HFFc6 (cell line): Measurements from ENCODE around the gene RSPH10B2. TPM values are rescaled to one million over a fixed set of nuclear protein-coding genes. Genes with fewer than 3 reads are reported as not detected.
"Not testable (repeated sequence)": the region's sequence is repeated elsewhere in the genome, so short reads cannot be mapped to it uniquely, and the experiment has no call there.

ENCODE experiments used
- DNase-seq: peaks from one replicate; pipeline ENCODE4 v3.0.0-alpha.2; 2018
- H3K27ac Mint-ChIP-seq: 2 replicates; pipeline ENCODE4 v1.8.0; 2020; ENCODE audit warnings: mild to moderate bottlenecking, mixed read lengths
- H3K27me3 Mint-ChIP-seq: 2 replicates; pipeline ENCODE4 v1.8.0; 2021; ENCODE audit warnings: mild to moderate bottlenecking, moderate library complexity, mixed read lengths; ENCODE audit not compliant: insufficient read depth
- H3K36me3 Mint-ChIP-seq: 2 replicates; pipeline ENCODE4 v1.8.0; 2021; ENCODE audit warnings: low read depth, mixed read lengths
- H3K4me1 Mint-ChIP-seq: 2 replicates; pipeline ENCODE4 v1.8.0; 2020; ENCODE audit warnings: low read depth, mixed read lengths
- H3K4me3 Mint-ChIP-seq: 2 replicates; pipeline ENCODE4 v1.8.0; 2020; ENCODE audit warnings: mild to moderate bottlenecking, moderate library complexity, mixed read lengths
- H3K9me3 Mint-ChIP-seq: 2 replicates; pipeline ENCODE4 v1.8.0; 2020; ENCODE audit warnings: mild to moderate bottlenecking, mixed read lengths
- long read RNA-seq: library from polyadenylated mRNA; unstranded; transcript quantifications from one replicate; pipeline ENCODE4 v2.0.0, GENCODE V29; 2019
- total RNA-seq, 6 experiments: library from RNA; stranded (reverse); fragmentation: NEBNext Ultra II Directional; extraction: Animal tissue kit (Norgen Biotek cat#: 25700); gene quantifications; 2 replicates in 1 of 6; 3 replicates in 5 of 6; pipeline ENCODE4 v1.2.3, GENCODE V29; 2021
- TF ChIP-seq, protein P1 (sequence below): fragments of 200-600 bp; sonication (generic); IDR thresholded peaks from 2 replicates; pipeline ENCODE4 v1.5.0; 2021; ENCODE audit warnings: antibody characterized with exemption, mild to moderate bottlenecking

Gene RSPH10B2
- total RNA-seq = not detected
- long read RNA-seq = 0 reads

DNA sequence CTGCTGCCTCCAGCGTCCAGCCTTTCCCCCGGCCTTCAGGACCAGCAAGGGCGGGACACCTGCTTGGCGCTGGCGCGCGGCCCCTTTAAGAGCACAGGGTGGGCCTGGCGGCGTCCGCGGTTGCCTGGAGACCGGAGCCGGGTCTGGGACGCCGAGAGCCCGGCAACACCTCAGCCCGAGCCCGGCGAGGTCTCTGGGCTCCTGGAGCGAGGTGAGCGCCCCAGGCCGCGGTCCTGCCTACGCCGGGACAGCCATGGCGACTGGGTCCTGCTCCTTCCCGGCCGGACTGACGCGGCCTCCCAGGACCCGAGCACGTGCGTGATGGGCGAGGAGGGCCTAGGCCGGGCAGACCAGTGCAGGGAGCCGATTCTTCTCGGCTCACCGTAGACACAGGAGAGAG is at the start of gene RSPH10B2:
Gene RSPH10B2 (plus strand): TSS at position 140 of the 400 bp plus-strand sequence. CDS start 3,575 bp downstream, outside the sequence.
- H3K27ac Mint-ChIP-seq, H3K36me3 Mint-ChIP-seq, H3K4me1 Mint-ChIP-seq, H3K4me3 Mint-ChIP-seq, H3K9me3 Mint-ChIP-seq, DNase-seq, H3K27me3 Mint-ChIP-seq: not testable (repeated sequence)

DNA sequence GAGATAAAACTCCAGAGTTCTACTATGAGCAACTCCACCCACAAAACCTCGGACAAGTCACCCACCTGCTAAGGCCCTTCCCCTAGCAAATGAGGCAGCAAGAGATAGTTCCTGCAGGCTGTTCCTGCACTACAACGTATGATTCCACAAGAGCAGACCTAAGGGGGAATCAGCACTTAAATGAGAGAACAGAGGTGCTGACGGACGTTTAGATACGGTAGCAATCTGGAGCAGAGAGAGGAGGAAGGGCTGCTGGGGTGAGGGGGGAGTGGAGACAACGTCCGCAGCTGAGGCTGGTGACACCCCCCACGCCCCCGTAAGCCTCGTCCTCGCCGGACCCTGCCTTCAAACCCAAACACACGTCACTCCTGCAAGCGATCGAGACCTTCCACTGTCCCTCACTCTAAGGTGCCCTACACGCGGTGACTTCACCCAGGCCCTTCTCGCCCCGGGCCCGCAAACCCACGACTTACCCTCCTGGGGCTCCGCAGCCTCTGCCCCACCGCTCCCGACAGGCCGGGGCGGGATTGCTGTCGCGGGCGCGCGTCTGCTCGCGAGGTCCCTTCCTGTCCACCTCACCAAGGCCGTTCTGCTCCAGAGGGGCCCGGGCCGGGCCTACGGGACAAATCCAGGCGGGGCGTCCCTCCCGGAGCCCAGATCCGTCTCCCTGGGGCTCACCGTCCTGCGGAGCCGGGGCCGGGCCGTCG is 47.8 kb upstream of the RSPH10B2 start:
- Mint-ChIP-seq H3K36me3 (peaks cover 35% of the 10 kb centered on the region), H3K9me3 (peaks cover 48% of the 10 kb centered on the region)
- DNase-seq = peak; percentile 5

DNA sequence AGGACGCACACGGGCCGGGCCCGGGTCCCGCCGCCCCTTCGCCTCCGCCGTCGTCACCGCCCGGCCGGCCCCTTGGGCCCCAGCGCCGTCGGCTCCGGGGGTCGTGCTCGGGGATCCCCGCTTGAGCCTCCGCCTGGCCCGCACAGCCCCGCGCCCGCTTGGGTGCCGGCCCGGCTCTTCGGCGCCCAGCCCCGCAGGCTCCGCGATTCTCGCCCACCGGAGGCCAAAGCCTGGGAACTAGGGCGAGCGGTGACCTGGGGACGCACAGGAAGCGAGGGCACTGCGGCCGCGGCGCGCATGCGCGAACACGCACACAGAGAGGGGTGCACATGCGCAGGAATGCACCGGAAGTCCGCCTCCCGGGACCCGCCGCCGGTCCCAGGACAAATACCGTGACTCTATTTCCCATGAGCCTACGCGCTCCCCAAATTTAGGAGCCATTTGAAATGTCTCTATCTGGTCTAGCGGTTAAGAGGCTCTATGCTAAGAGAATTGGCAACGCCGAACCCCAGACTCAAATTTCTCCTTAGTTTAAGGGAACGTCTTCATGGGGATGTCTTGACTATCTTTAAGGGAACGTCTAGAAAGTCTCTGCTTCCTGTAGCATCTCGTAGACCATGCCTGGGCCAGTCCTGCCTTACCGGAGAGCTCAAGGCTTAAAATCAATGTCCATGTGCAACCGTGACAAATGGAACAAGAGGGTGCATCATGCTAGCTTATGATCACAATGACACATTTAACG is 47.1 kb upstream of the RSPH10B2 start, which contains the start of gene ZNF12:
Gene ZNF12 (minus strand): TSS at position 282 of the 742 bp plus-strand sequence. CDS start 1,774 bp downstream, outside the sequence.
- peaks cover 3% of the 10 kb centered on the region for H3K27me3 Mint-ChIP-seq
- H3K36me3 Mint-ChIP-seq = peaks cover 35% of the 10 kb centered on the region
- TF ChIP-seq, protein P1, sequence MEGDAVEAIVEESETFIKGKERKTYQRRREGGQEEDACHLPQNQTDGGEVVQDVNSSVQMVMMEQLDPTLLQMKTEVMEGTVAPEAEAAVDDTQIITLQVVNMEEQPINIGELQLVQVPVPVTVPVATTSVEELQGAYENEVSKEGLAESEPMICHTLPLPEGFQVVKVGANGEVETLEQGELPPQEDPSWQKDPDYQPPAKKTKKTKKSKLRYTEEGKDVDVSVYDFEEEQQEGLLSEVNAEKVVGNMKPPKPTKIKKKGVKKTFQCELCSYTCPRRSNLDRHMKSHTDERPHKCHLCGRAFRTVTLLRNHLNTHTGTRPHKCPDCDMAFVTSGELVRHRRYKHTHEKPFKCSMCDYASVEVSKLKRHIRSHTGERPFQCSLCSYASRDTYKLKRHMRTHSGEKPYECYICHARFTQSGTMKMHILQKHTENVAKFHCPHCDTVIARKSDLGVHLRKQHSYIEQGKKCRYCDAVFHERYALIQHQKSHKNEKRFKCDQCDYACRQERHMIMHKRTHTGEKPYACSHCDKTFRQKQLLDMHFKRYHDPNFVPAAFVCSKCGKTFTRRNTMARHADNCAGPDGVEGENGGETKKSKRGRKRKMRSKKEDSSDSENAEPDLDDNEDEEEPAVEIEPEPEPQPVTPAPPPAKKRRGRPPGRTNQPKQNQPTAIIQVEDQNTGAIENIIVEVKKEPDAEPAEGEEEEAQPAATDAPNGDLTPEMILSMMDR = no peak
- peaks cover 41% of the 10 kb centered on the region for H3K9me3 Mint-ChIP-seq
- peak; percentile 88 for DNase-seq
- peak within 1 kb of the TSS; percentile 86 for H3K27ac Mint-ChIP-seq
- peak within 1 kb of the TSS; percentile 95 for H3K4me3 Mint-ChIP-seq
- H3K4me1 Mint-ChIP-seq = peaks cover 25% of the 10 kb centered on the region

More for the DNA sequence above, 47.8 kb upstream of the RSPH10B2 start:
- TF ChIP-seq, protein P1 = no peak
- Mint-ChIP-seq H3K4me1 (peaks cover 25% of the 10 kb centered on the region), H3K4me3 (peak overlapping the region; percentile 95), H3K27me3 (peaks cover 3% of the 10 kb centered on the region), H3K27ac (peak overlapping the region; percentile 86)

DNA sequence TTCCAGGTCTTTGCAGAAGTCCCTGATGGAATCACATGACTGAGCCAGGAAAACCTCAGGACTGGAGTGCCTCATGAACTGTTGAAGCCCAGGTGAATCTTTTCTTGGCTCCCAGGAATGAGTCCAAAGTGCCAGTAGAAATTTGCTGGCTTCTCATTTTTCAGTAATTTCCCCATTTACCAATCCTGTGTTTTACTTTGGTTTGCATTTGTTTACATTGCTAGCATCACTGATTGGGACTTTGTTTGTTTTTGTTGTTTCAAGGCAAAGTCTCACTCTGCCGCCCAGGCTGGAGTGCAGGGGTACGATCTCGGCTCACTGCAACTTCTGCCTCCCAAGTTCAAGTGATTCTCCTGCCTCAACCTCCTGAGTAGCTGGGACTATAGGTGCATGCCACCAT is 45.6 kb upstream of the RSPH10B2 start:
- peaks cover 28% of the 10 kb centered on the region for H3K9me3 Mint-ChIP-seq
- TF ChIP-seq, protein P1 = no peak
- peaks cover 22% of the 10 kb centered on the region for H3K4me1 Mint-ChIP-seq
- peaks cover 28% of the 10 kb centered on the region for H3K36me3 Mint-ChIP-seq
- no peak overlapping the region for H3K4me3 Mint-ChIP-seq
- H3K27ac Mint-ChIP-seq = no peak overlapping the region
- no peak for DNase-seq
- peaks cover 1% of the 10 kb centered on the region for H3K27me3 Mint-ChIP-seq

DNA sequence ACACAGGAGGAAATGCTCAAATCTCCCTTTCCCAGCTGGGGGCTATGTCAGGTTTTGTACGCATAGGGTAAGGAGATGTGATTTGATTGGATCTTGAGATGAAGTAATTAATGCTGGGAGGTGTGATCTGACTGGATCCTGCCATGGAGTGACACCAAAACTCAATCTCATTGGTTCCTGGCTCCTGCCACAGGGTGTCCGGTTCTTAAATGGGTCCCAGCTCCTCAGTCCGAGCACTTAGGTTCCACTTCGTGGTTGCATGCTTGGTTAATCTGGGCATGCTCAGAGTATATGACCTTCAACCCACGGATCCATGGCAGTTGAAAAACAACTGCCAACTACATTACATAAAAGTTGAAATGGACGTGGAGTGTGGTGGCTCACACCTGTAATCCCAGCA is 44.1 kb upstream of the RSPH10B2 start:
- Mint-ChIP-seq H3K27ac (no peak overlapping the region), H3K4me3 (no peak overlapping the region), H3K9me3 (peaks cover 18% of the 10 kb centered on the region), H3K4me1 (peaks cover 16% of the 10 kb centered on the region), H3K27me3 (peaks cover 1% of the 10 kb centered on the region), H3K36me3 (peaks cover 18% of the 10 kb centered on the region)
- TF ChIP-seq, protein P1 = no peak
- no peak for DNase-seq

DNA sequence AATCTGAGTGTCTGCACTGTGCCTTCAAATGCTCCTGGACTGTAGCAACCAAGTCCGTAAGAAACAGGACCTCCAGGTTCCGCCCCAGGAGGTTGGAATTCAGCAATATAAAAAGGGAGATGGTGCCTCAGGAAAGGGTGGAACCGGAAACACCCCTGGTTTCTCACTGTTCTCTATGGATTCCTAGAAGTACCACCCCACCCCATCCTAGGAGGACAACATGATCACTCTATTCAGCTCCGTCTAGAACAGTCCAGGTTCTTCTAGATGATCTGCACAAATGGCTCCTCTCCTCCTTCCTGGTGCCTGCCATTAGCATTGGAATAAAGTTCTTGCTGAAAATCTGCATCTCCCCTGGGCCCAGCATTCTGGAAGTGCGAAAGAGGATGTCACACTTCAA is 39.5 kb upstream of the RSPH10B2 start:
- H3K4me3 Mint-ChIP-seq = no peak overlapping the region
- H3K27ac Mint-ChIP-seq = no peak overlapping the region
- H3K36me3 Mint-ChIP-seq = 0 out of 2 replicates have a peak, but pooled peaks cover 5% of the 10 kb centered on the region
- H3K27me3 Mint-ChIP-seq = peaks cover 15% of the 10 kb centered on the region
- TF ChIP-seq, protein P1 = no peak
- no peaks in the 10 kb centered on the region for H3K9me3 Mint-ChIP-seq
- DNase-seq = no peak
- H3K4me1 Mint-ChIP-seq = no peaks in the 10 kb centered on the region

DNA sequence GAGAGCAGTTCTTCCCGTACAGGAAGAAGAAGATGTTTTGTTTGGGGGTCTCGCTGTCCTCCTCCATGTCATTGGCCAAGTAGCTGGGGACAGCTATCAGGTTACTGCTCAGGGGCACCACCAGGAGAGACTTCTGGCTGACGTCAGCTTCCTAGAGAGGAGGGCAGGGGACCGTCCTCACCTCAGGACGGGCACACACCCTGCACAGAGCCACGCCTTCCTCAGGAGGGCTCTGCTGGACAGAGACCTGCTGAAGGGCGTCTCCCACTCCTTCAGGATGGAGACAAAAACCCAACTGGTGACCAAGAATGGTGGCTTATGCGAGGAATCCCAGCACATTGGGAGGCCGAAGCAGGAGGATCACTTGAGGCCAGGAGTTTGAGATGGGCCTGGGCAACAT is 38.0 kb upstream of the RSPH10B2 start:
- H3K9me3 Mint-ChIP-seq, H3K36me3 Mint-ChIP-seq, H3K4me1 Mint-ChIP-seq, H3K4me3 Mint-ChIP-seq, DNase-seq, H3K27ac Mint-ChIP-seq: not testable (repeated sequence)
- peaks cover 22% of the 10 kb centered on the region for H3K27me3 Mint-ChIP-seq
